ENCODE measurements around the gene GFER. TPM values are rescaled to one million over a fixed set of nuclear protein-coding genes. Genes with fewer than 3 reads are reported as not detected.
"Not testable (repeated sequence)": the region's sequence is repeated elsewhere in the genome, so short reads cannot be mapped to it uniquely, and the experiment has no call there.

The GFER gene
- total RNA-seq, 2 donors from 2014 or later: 16.2 to 22.1 TPM

DNA sequence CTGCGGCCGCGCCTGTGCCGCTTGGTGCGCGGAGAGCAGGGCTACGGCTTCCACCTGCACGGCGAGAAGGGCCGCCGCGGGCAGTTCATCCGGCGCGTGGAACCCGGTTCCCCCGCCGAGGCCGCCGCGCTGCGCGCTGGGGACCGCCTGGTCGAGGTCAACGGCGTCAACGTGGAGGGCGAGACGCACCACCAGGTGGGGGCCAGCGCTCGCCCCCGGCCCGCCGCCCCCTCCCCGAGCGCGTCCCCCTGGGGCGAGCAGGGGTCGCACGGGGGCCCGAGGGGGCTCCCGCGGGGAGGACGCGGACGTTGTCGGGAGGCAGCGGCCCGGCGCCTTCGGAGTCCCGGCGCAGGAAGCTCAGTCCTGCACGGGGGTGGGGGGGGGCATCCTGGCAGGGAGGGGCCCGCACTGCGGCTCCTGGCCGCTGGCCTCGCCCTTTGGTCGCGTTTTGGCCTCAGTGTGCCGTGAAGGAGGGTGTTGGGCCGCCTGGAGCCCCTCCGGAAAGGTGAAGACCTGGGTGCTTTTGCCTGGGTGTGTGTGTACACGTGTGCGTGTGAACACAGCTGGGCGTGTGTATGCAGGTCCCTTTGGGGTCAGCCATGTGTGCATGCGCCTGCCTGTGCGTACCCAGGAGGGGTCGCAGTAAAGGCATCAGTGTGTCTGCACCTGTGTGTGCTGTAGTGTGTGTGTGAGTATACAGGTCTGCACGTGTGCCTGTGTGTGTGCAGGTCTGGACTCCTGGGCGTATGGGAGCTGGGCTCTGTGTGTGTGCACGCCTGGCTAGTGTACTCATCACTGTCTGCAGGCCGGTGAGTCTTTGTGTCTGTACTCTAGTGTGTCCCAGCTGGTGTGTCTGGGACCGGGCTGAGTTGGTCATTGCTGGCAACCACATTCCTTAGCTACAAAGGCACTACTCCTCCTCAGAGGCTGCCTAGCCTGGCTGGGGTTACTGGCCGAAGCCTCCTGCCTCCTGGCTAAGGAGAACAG is 43.3 kb downstream of the GFER start:
- no peaks in the 10 kb centered on the region for H3K36me3 Mint-ChIP-seq (ENCODE audit: low read depth)
- H3K9me3 ChIP-seq (ENCODE audit: control insufficient read depth, low read length, poor library complexity, severe bottlenecking): no peaks in the 10 kb centered on the region
- peaks cover 7% of the 10 kb centered on the region for H3K27me3 Mint-ChIP-seq
- DNase-seq (no peak), ATAC-seq (peak; percentile 23)
- peak overlapping the region; percentile 69 for H3K4me3 Mint-ChIP-seq
- H3K27ac Mint-ChIP-seq: no peak overlapping the region
- peaks cover 12% of the 10 kb centered on the region for H3K4me1 Mint-ChIP-seq

DNA sequence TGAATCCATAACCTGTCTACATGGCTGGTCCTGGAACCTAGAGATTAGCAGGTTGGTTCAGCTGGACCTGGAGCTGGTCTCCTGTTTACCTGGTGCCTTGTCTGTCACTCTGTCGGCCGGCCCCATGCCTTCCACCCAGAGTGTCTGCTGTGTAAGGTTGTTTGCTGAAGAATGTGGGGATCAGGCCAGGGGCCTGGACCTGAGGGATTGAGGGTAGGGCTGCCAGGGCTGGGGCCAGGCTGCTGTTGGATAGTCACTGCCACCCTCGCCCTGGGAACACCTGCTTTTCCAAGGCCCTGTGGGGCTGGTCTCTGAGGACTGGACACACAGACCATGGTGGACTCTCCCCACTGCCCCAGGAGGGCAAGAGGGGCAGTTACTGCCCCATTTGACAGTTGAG is 44.2 kb downstream of the GFER start:
- peak overlapping the region; percentile 69 for H3K4me3 Mint-ChIP-seq
- H3K4me1 Mint-ChIP-seq: peaks cover 9% of the 10 kb centered on the region
- DNase-seq (no peak), ATAC-seq (no peak)
- H3K27ac Mint-ChIP-seq: no peak overlapping the region
- H3K27me3 Mint-ChIP-seq: no peaks in the 10 kb centered on the region
- no peaks in the 10 kb centered on the region for H3K36me3 Mint-ChIP-seq (ENCODE audit: low read depth)
- H3K9me3 ChIP-seq (ENCODE audit: control insufficient read depth, low read length, poor library complexity, severe bottlenecking): no peaks in the 10 kb centered on the region

DNA sequence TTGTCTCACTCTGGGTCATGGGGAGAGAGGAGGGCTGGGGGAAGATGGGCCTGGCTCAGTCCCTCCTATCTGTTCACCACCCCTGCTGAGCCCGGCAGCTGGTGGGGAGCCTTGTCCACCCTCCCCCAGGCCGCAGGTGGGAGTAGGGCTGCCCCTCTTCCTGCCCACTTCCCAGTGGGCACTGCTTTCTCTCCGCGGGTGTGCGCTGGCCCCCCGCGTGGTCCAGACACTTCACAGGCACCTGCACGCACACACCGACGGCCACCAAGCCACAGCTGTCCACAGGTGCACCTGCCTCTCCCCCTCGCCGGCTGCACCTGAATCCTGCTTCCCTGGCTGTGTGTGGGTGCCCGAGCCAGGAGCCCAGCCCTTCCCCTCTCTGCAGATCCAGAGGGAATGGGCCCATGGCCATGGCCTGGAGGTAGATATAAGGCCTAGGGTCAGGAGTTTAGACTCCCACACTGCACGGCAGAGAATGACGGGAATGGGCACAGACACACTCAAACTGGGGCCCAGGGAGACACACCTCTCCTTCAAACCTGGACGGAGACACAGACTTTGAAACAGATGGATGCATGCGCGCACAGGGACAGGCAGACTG is 44.7 kb downstream of the GFER start:
- ATAC-seq (no peak), DNase-seq (no peak)
- Mint-ChIP-seq H3K27ac (no peak overlapping the region), H3K36me3 (ENCODE audit: low read depth) (no peaks in the 10 kb centered on the region), H3K4me1 (peaks cover 7% of the 10 kb centered on the region), H3K27me3 (no peaks in the 10 kb centered on the region), H3K4me3 (peak overlapping the region; percentile 69)
- H3K9me3 ChIP-seq (ENCODE audit: control insufficient read depth, low read length, poor library complexity, severe bottlenecking): no peaks in the 10 kb centered on the region

DNA sequence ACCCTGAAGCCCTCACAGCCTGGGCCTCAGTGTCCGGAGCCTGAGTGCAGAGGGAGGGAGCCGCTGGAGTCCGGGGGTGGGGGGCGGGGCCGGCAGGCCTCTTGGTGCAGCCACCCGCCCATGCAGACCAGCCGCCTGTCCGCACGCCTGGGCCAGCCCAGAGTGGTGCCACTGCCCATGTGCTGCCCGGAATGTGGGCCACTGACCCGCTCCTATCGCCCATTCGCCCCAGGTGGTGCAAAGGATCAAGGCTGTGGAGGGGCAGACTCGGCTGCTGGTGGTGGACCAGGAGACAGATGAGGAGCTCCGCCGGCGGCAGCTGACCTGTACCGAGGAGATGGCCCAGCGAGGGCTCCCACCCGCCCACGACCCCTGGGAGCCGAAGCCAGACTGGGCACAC is 45.4 kb downstream of the GFER start:
- no peak overlapping the region for H3K27ac Mint-ChIP-seq
- ATAC-seq (no peak), DNase-seq (no peak)
- no peak overlapping the region for H3K4me3 Mint-ChIP-seq
- H3K4me1 Mint-ChIP-seq: peaks cover 7% of the 10 kb centered on the region
- H3K27me3 Mint-ChIP-seq: no peaks in the 10 kb centered on the region
- H3K9me3 ChIP-seq (ENCODE audit: control insufficient read depth, low read length, poor library complexity, severe bottlenecking): no peaks in the 10 kb centered on the region
- no peaks in the 10 kb centered on the region for H3K36me3 Mint-ChIP-seq (ENCODE audit: low read depth)

DNA sequence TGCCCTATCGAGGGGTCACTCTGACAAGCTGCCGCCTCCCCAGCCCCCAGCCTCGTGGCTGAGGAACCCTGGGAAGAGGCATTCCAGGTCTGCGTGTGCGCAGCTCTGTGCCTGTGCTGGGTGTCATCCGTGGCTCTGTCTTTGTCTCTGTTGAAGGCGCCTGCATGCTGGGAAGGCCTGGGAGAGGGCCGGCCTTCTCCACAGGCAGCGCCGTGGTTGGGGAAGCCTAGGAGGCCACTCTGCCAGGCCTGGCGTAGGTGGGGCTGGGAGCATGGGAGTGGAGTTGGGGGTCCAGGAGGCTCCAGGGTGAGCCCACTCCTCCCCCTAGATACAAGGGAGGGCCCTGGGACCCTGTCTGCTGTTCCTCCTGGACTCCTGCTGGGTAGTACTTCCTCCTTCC is 46.0 kb downstream of the GFER start:
- no peaks in the 10 kb centered on the region for H3K36me3 Mint-ChIP-seq (ENCODE audit: low read depth)
- H3K27me3 Mint-ChIP-seq: no peaks in the 10 kb centered on the region
- no peak overlapping the region for H3K27ac Mint-ChIP-seq
- DNase-seq (no peak), ATAC-seq (no peak)
- no peak overlapping the region for H3K4me3 Mint-ChIP-seq
- peaks cover 7% of the 10 kb centered on the region for H3K4me1 Mint-ChIP-seq
- H3K9me3 ChIP-seq (ENCODE audit: control insufficient read depth, low read length, poor library complexity, severe bottlenecking): no peaks in the 10 kb centered on the region

DNA sequence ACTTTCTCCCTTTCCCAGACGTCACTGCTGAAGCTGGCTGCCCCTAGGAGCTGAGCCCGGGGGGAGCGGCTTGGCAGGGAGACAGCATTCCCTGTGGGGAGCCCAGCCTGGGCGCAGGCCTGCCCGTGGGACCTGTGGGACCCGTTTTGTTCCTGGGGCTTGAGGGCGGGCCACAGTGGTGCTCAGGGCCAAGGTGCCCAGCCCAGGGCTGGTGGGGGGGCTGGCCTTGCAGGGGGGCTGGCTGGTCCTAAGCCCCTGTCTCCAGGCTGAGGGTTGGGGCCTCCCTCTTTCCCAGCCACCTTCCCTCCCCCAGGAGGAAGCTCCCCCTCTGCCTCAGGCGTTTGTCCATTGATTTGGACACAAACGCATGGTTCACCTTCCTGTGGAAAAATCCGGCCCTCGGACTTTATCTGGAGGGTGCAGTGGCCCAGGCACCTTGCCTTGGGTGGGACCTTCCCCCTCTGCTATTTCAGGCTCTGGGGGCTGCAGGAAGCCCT is 47.1 kb downstream of the GFER start:
- DNase-seq (no peak), ATAC-seq (no peak)
- Mint-ChIP-seq H3K4me1 (peaks cover 7% of the 10 kb centered on the region), H3K27me3 (no peaks in the 10 kb centered on the region), H3K27ac (no peak overlapping the region), H3K4me3 (no peak overlapping the region), H3K36me3 (ENCODE audit: low read depth) (no peaks in the 10 kb centered on the region)
- no peaks in the 10 kb centered on the region for H3K9me3 ChIP-seq (ENCODE audit: control insufficient read depth, low read length, poor library complexity, severe bottlenecking)

DNA sequence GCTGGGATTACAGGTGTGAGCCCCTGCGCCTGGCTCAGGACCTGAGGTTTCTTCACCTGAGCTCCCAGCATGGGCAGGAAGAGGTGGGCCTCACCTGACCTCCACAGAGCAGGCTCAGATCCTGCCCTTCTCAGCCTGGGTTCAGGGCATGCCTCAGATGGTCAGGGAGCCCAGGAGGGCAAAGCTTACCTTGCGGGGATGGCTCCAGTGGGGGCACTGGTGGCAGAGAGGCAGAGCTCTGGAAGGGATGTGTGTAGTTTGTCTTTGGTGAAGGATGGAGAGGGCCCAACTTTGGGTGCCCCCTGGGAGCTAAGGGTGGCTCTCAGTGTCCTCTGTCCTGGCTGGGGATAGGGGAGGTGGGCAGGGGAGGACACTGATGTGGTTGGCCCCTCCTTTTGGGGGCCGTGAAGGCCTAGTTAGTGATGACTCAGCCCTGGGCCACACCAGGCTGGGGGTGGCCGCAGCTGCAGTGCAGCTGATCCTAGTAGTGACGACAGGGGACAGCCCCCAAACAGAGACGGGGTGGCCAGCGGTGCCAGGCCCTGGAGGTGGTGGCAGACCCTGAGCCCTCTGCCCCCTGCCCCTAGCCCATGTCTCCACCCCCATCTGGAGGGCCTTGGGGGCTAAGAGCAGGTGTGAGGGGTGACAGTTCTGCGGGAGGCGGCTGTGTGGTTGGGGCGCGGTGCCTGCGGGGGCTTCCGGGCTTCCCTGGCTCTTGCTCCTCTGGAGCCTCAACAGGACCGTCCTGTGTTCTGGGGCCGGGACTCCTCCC is 48.5 kb downstream of the GFER start:
- DNase-seq (no peak), ATAC-seq (no peak)
- H3K4me3 Mint-ChIP-seq: no peak overlapping the region
- H3K36me3 Mint-ChIP-seq (ENCODE audit: low read depth): no peaks in the 10 kb centered on the region
- no peak overlapping the region for H3K27ac Mint-ChIP-seq
- peaks cover 5% of the 10 kb centered on the region for H3K4me1 Mint-ChIP-seq
- H3K9me3 ChIP-seq (ENCODE audit: control insufficient read depth, low read length, poor library complexity, severe bottlenecking): no peaks in the 10 kb centered on the region
- no peaks in the 10 kb centered on the region for H3K27me3 Mint-ChIP-seq

DNA sequence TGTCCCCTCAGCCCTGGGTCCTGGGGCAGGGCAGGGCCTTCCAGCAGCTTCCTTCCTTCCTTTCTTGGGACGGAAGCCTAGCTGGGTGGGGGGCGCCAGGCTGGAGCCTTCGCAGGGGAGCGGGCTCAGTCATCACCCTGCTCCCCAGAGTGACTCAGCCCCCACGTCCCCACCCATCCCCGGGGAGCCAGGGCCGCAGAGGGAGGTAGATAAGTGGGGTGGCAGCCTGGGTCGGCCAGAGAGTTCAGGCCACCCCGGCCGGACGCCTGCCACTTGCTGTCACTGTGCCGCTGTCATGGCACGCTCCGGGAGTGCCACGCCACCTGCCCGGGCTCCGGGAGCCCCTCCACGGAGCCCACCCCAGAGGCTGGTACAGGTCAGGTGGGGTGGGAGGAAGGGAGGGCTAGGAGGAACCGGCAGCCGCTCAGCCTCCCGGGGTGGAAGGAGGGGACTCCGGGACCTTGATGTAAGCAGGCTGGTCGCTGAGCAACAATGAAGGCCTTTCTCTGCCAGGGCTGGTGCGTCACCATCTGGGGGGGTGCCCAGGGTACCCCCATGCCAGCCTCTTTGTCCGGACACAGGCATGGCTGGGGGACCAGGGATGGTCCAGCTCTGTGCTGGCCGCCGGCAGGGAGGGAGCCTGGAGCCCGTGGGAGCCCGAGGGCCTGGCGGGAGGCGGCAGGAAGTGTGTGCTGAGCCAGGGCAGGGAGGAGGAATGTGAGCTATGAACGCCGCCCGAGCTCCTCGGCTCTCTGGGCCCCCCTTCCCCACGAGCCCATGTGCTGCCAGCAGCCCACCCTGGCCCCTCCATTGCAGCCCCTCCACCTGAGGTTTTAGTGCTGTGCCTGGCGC is 49.3 kb downstream of the GFER start:
- H3K9me3 ChIP-seq (ENCODE audit: control insufficient read depth, low read length, poor library complexity, severe bottlenecking): no peaks in the 10 kb centered on the region
- Mint-ChIP-seq H3K4me3 (no peak overlapping the region), H3K27me3 (no peaks in the 10 kb centered on the region), H3K4me1 (peaks cover 4% of the 10 kb centered on the region), H3K27ac (no peak overlapping the region), H3K36me3 (ENCODE audit: low read depth) (no peaks in the 10 kb centered on the region)
- DNase-seq (no peak), ATAC-seq (no peak)

DNA sequence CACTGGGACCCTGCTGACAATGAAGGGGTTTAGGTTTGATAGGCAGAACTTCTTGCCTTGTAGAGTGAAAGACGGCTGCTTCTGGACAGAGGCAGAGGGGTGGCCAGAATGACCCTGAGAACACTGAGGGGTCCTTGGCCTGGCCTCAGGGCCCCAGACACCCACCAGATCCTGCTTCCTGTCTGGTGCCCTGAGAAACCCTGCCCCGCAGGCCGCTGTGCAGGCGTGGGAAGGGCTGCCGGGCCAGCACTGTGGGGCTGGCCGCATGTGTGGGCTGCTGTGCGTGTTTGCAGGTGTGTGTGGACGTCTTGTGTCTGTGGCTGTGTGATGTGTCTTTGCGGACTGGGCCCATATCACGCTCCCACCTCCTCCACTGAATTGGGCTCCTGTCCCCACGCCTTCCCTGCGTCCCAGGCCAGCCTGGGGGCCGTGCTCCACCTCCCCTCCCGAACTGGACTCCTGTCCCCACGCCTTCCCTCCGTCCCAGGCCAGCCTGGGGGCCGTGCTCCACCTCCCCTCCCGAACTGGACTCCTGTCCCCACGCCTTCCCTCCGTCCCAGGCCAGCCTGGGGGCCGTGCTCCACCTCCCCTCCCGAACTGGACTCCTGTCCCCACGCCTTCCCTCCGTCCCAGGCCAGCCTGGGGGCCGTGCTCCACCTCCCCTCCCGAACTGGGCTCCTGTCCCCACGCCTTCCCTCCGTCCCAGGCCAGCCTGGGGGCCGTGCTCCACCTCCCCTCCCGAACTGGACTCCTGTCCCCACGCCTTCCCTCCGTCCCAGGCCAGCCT is 50.1 kb downstream of the GFER start:
- not testable (repeated sequence) for H3K4me3 Mint-ChIP-seq; H3K27me3 Mint-ChIP-seq; DNase-seq; H3K36me3 Mint-ChIP-seq (ENCODE audit: low read depth); H3K27ac Mint-ChIP-seq; H3K4me1 Mint-ChIP-seq; ATAC-seq; H3K9me3 ChIP-seq (ENCODE audit: control insufficient read depth, low read length, poor library complexity, severe bottlenecking)

DNA sequence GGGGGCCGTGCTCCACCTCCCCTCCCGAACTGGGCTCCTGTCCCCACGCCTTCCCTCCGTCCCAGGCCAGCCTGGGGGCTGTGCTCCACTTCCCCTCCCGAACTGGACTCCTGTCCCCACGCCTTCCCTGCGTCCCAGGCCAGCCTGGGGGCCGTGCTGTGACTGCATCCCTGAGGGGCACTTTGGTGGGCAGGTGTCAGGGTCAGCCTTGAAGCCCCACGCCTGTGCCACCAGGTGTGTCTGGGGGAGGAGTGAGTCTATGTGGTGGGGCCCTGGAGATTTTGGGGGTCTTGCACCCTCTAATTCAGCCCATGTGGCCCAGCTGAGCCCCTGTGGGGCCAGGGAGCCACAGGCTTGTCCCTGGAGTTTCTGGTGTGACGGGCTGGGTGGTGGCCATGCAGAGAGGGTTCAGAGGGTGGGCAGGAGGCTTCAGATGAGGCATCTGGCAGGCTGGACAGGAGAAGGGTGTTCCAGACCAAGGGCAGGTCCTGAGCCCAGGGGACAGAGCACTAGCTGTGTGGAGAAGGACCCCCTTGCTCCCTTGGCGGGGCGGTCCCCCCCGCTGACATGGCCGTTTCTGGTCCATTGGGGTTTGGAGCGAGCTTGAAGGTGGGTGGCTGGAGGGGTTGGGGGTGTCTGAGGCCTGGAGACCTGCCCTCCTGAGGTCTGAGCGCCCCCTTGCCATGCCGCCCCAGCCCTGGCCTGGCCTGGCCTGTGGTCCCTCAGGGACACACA is 50.9 kb downstream of the GFER start:
- ATAC-seq (no peak), DNase-seq (no peak)
- H3K27me3 Mint-ChIP-seq: no peaks in the 10 kb centered on the region
- no peaks in the 10 kb centered on the region for H3K36me3 Mint-ChIP-seq (ENCODE audit: low read depth)
- H3K4me3 Mint-ChIP-seq: no peak overlapping the region
- H3K4me1 Mint-ChIP-seq: peaks cover 4% of the 10 kb centered on the region
- H3K9me3 ChIP-seq (ENCODE audit: control insufficient read depth, low read length, poor library complexity, severe bottlenecking): no peaks in the 10 kb centered on the region
- no peak overlapping the region for H3K27ac Mint-ChIP-seq

DNA sequence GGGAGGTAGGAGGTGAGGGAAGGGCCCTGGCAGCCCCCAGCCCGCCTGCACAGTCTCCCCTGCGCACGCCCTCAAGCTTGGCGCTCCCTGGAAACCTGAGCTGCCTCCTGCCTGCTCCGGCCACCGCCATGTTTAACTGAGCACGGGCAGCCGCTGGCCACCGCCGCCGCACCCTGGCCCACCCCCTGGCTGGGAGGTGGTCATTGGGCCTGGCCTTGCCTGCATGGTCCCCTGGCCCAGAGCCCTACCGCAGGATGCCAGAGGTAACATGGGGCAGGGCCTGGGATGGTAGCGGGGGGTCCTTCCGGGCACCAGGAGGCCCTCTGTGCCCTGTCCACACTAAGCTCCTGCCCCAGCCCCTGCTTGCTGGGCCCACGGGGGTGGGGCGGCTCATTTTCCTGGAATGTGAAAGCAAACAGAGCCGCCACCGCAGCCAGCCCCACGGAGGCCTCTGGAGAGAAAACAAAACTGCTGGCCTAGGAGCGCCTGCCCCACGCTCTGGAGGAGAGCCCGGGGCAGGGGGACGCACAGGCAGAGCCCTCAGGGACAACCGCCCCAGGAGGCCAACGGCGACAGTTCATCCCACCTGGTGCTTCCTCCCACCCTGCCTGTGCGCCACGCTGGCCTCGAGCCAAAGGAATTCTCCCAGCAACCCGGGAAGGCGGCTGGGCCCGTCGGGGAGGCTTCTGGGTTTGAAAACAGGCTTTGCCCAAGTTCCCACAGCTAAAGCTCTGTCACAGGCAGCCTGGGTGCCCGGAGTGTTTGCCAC is 51.6 kb downstream of the GFER start:
- Mint-ChIP-seq H3K27ac (no peak overlapping the region), H3K36me3 (ENCODE audit: low read depth) (no peaks in the 10 kb centered on the region), H3K4me3 (no peak overlapping the region), H3K27me3 (no peaks in the 10 kb centered on the region), H3K4me1 (peaks cover 4% of the 10 kb centered on the region)
- ATAC-seq (no peak), DNase-seq (no peak)
- no peaks in the 10 kb centered on the region for H3K9me3 ChIP-seq (ENCODE audit: control insufficient read depth, low read length, poor library complexity, severe bottlenecking)

Measured in T-helper 17 cell (primary cell).